Lung (tissue), 12 donors: ENCODE results near the gene KIAA0930. TPM values are rescaled to one million over a fixed set of nuclear protein-coding genes. Genes with fewer than 3 reads are reported as not detected.

Experiments
- ATAC-seq: fragments of 200-7000 bp; cut with Tn5 transposase; one replicate; pipeline ENCODE4 v1.9.1; 2020; ENCODE audit warnings: moderate number of reproducible peaks; ENCODE audit not compliant: insufficient read depth, low FRiP score
- DNase-seq, 3 donors: peaks; one replicate each; pipeline ENCODE4 v3.0.0-alpha.2; 2013 to 2017
- H3K27ac ChIP-seq, 2 donors: one replicate each; pipeline ENCODE4 v1.5.1; 2013; ENCODE audit warnings: mild to moderate bottlenecking in 2 of 2, moderate library complexity in 2 of 2, control low read depth in 1 of 2, inconsistent platforms in 1 of 2, low read depth in 1 of 2, low read length in 1 of 2
- H3K27me3 ChIP-seq, 3 donors: one replicate each; pipeline ENCODE4 v1.5.1; 2013; ENCODE audit warnings: low read length in 2 of 3; ENCODE audit not compliant: control insufficient read depth in 3 of 3, insufficient read depth in 3 of 3
- H3K36me3 ChIP-seq, 4 donors: one replicate each; pipeline ENCODE4 v1.5.1; 2013; ENCODE audit warnings: low read length in 4 of 4, mild to moderate bottlenecking in 1 of 4, moderate library complexity in 1 of 4; ENCODE audit not compliant: control insufficient read depth in 4 of 4, insufficient read depth in 4 of 4
- H3K4me1 ChIP-seq, 5 donors: one replicate each; pipeline ENCODE4 v1.5.1; 2013; ENCODE audit warnings: low read length in 5 of 5, mild to moderate bottlenecking in 2 of 5, moderate library complexity in 1 of 5; ENCODE audit not compliant: control insufficient read depth in 5 of 5, insufficient read depth in 5 of 5
- H3K4me3 ChIP-seq: one replicate; pipeline ENCODE4 v1.5.1; 2013; ENCODE audit warnings: mild to moderate bottlenecking, control low read depth, moderate library complexity
- H3K9ac ChIP-seq, 2 donors: one replicate each; pipeline ENCODE4 v1.5.1; 2013; ENCODE audit warnings: low read length in 2 of 2, control low read depth in 1 of 2; ENCODE audit not compliant: insufficient read depth in 1 of 2
- H3K9me3 ChIP-seq, 4 donors: one replicate each; pipeline ENCODE4 v1.5.1; 2013; ENCODE audit warnings: low read length in 3 of 4, mild to moderate bottlenecking in 1 of 4, moderate library complexity in 1 of 4; ENCODE audit not compliant: control insufficient read depth in 4 of 4, insufficient read depth in 3 of 4
- WGBS, 2 donors: extraction: QIAGEN DNeasy Blood & Tissue Kit; methylation state at CpG; one replicate each; pipeline ENCODE4 v1.1.7; 2013; 5-methylcytosine and 5-hydroxymethylcytosine counted together
- polyA plus RNA-seq, 2 donors: library from polyadenylated mRNA; stranded (reverse); fragments of 200-250 nt; gene quantifications; one replicate each; pipeline ENCODE4 v1.2.1, GENCODE V29; 2013
- total RNA-seq, 2 donors: library from RNA; depleted of rRNA in 1 of 2; stranded (reverse); fragments of >200 nt in 1 of 2; gene quantifications; one replicate each; pipeline ENCODE4 v1.2.1, GENCODE V29; 2014 to 2021
- TF ChIP-seq, protein P1 (sequence below): IDR thresholded peaks from 2 replicates; pipeline ENCODE4 v1.5.1; 2012; ENCODE audit warnings: mild to moderate bottlenecking; ENCODE audit errors: control extremely low read depth, extremely low read depth
- donor health status: control.
- donor health status: control.
- donor health status: Bipolar disorder and iron deficiency.
- donor health status: healthy.
- donor health status: DM: yes; HTN: yes; CAD: no.

KIAA0930 gene
- total and polyA plus RNA-seq, 4 donors: 25.9 to 67.3 (median 57.3) TPM

GRCh38 chr22:45221201-45221600 is 19.5 kb downstream of the KIAA0930 start:
- Histone ChIP-seq H3K9ac (no peak overlapping the region), H3K4me1 (peaks cover 0 to 24% (median 0%) of the 10 kb centered on the region in 5 donors), H3K9me3 (peaks cover 0 to 4% (median 0%) of the 10 kb centered on the region in 4 donors), H3K4me3 (no peak overlapping the region), H3K36me3 (no peaks in the 10 kb centered on the region), H3K27me3 (no peaks in the 10 kb centered on the region), H3K27ac (no peak overlapping the region)
- no peak for ATAC-seq
- no peak for DNase-seq
- TF ChIP-seq, protein P1, sequence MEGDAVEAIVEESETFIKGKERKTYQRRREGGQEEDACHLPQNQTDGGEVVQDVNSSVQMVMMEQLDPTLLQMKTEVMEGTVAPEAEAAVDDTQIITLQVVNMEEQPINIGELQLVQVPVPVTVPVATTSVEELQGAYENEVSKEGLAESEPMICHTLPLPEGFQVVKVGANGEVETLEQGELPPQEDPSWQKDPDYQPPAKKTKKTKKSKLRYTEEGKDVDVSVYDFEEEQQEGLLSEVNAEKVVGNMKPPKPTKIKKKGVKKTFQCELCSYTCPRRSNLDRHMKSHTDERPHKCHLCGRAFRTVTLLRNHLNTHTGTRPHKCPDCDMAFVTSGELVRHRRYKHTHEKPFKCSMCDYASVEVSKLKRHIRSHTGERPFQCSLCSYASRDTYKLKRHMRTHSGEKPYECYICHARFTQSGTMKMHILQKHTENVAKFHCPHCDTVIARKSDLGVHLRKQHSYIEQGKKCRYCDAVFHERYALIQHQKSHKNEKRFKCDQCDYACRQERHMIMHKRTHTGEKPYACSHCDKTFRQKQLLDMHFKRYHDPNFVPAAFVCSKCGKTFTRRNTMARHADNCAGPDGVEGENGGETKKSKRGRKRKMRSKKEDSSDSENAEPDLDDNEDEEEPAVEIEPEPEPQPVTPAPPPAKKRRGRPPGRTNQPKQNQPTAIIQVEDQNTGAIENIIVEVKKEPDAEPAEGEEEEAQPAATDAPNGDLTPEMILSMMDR: no peak
- WGBS, 2 donors: 32 to 50% methylated on average over 5 of the region's 5 CpGs

DNA sequence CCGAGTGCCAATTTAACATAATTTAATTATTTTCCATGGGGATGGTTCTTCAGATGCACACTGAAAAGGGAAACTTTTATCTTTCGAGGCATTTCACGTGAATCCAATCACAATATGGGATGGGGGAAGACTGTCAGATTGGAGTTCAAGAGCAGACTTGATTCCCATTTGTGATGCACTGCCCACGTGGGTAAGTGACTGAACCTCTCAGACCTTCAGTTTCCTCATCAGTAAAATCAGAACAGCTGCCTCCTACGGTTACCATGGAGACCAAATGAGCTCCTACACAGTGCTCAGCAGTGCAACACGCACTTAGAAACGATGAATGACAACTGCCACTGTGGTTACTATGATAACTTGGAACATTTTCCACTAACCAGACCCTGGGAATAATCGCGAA is 21.7 kb downstream of the KIAA0930 start:
- H3K36me3 ChIP-seq: no peaks in the 10 kb centered on the region
- no peaks in the 10 kb centered on the region for H3K27me3 ChIP-seq
- TF ChIP-seq, protein P1: no peak
- peaks cover 0 to 11% (median 0%) of the 10 kb centered on the region in 5 donors for H3K4me1 ChIP-seq
- H3K27ac ChIP-seq: no peak overlapping the region
- DNase-seq (no peak), ATAC-seq (no peak)
- no peak overlapping the region for H3K9ac ChIP-seq
- 77 to 83% methylated on average over 9 of the region's 9 CpGs for WGBS, 2 donors
- H3K9me3 ChIP-seq: peaks cover 0 to 6% (median 0%) of the 10 kb centered on the region in 4 donors
- H3K4me3 ChIP-seq: no peak overlapping the region

- DNase-seq (no peak), ATAC-seq (no peak)
- H3K9ac ChIP-seq: no peak overlapping the region
- no peak overlapping the region for H3K4me3 ChIP-seq
- no peak overlapping the region for H3K27ac ChIP-seq
- WGBS, 2 donors: 93 to 94% methylated on average over 14 of the region's 14 CpGs
- TF ChIP-seq, protein P1: no peak
- peaks cover 0 to 10% (median 0%) of the 10 kb centered on the region in 5 donors for H3K4me1 ChIP-seq
- H3K36me3 ChIP-seq: no peaks in the 10 kb centered on the region
- H3K27me3 ChIP-seq: peaks cover 0 to 3% (median 0%) of the 10 kb centered on the region in 3 donors
- peaks cover 0 to 6% (median 0%) of the 10 kb centered on the region in 4 donors for H3K9me3 ChIP-seq
Measured at GRCh38 chr22:45217806-45218205, 22.9 kb downstream of the KIAA0930 start.

DNA sequence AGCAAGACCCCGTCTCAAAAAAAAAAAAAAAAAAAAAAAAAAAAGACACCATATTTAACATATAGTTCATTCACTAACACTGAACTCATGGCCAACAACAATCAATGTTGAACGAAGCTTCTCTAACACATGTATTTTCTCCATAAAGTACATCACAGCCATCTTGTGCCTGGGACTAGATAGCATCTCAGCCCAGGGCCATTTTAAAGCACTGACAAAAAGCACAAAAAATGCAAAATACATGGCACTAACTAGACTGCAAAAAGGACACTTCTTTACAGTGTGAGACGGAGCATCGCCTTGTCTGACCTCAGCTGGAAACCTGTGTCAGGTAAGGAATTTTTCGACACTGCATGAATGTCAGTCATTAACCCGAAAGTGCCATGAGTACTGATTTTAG is 23.3 kb downstream of the KIAA0930 start:
- Histone ChIP-seq H3K36me3 (no peaks in the 10 kb centered on the region), H3K27ac (no peak overlapping the region), H3K9ac (no peak overlapping the region), H3K27me3 (peaks cover 0 to 3% (median 0%) of the 10 kb centered on the region in 3 donors), H3K4me1 (peaks cover 0 to 13% (median 0%) of the 10 kb centered on the region in 5 donors), H3K4me3 (no peak overlapping the region), H3K9me3 (peaks cover 0 to 6% (median 0%) of the 10 kb centered on the region in 4 donors)
- no peak for DNase-seq
- no peak for ATAC-seq
- 93 to 96% methylated on average over 6 of the region's 6 CpGs for WGBS, 2 donors
- TF ChIP-seq, protein P1: no peak
